Measurements from ENCODE around the gene ZNF714.

GRCh38 chr19:21143428-21143827 is 61.4 kb downstream of the ZNF714 start:
- TF ChIP-seq CTCF (IDR thresholded peaks at IDR 0.05) (no peak), EP300 (IDR thresholded peaks at IDR 0.05) (no peak)

Data from suprapubic skin (tissue), 3 donors.